ENCODE results near the gene LURAP1L. TPM values are rescaled to one million over a fixed set of nuclear protein-coding genes. Genes with fewer than 3 reads are reported as not detected.

Gene LURAP1L
- 0.04 TPM for total RNA-seq (2013)
- not detected for polyA plus RNA-seq
- not detected in 2 replicates for polyA minus RNA-seq
- total RNA-seq: 0 to 1.2 (median 0.08) reads per million in 11 experiments

- TF ChIP-seq CTCF (IDR thresholded peaks at IDR 0.05): no peak
- DNase-seq: no peak
- Mint-ChIP-seq H3K4me1 (peaks cover 17% of the 10 kb centered on the region), H3K4me3 (peak within 1 kb of the TSS; percentile 74 to 93), H3K36me3 (peaks cover 0 to 2% of the 10 kb centered on the region in 2 donors), H3K27ac (peak within 1 kb of the TSS in 1 of 7 donors; percentile 26), H3K9me3 (peaks cover 0 to 7% (median 3%) of the 10 kb centered on the region in 7 donors), H3K27me3 (ENCODE audit: low read depth in 3 of 3) (peaks cover 29 to 45% (median 41%) of the 10 kb centered on the region in 3 donors)
- peak within 1 kb of the TSS; percentile 48 for H3K9ac ChIP-seq (ENCODE audit: insufficient read depth, low read length, poor library complexity, severe bottlenecking)
- H3K4me3 ChIP-seq (replicated peaks in 1 of 3; ENCODE audit: low read depth in 2 of 3, low read length in 3 of 3): peak within 1 kb of the TSS; percentile 14 to 73 (median 28)
- no peak within 1 kb of the TSS for H3K27ac ChIP-seq (ENCODE audit: low read depth in 1 of 2, low read length in 2 of 2)
- H3K27me3 ChIP-seq (ENCODE audit: control insufficient read depth in 2 of 2, insufficient read depth in 2 of 2, low read length in 2 of 2): peaks cover 24 to 37% of the 10 kb centered on the region in 2 donors
- intact Hi-C loops (cut with micrococcal nuclease): no loop called here
- peak within 1 kb of the TSS; percentile 79 for H2AFZ ChIP-seq (ENCODE audit: insufficient read depth, low read depth, low read length, poor library complexity, severe bottlenecking)
- peak within 1 kb of the TSS; percentile 82 for H3K4me2 ChIP-seq (replicated peaks; ENCODE audit: extremely low read depth, low read length, poor library complexity, severe bottlenecking)
- peaks cover 0 to 8% of the 10 kb centered on the region in 2 donors for H3K9me3 ChIP-seq (replicated peaks in 1 of 2; ENCODE audit: control insufficient read depth in 1 of 2, insufficient read depth in 1 of 2, low read length in 2 of 2)
- H4K20me1 ChIP-seq (ENCODE audit: insufficient read depth, low read length): no peaks in the 10 kb centered on the region
- H3K36me3 ChIP-seq (replicated peaks in 1 of 2; ENCODE audit: control insufficient read depth in 1 of 2, insufficient read depth in 2 of 2, low read length in 2 of 2): no peaks in the 10 kb centered on the region
- WGBS (ENCODE audit: insufficient coverage): under 1% methylated on average over 23 of the region's 34 CpGs
- peaks cover 12 to 16% of the 10 kb centered on the region in 2 donors for H3K4me1 ChIP-seq (ENCODE audit: control insufficient read depth in 1 of 2, insufficient read depth in 2 of 2, low read length in 2 of 2)
- no peaks in the 10 kb centered on the region for H3K79me2 ChIP-seq (ENCODE audit: insufficient read depth, low read length)
Measured at GRCh38 chr9:12774861-12775678, at the start of gene LURAP1L. LURAP1L (plus strand) TSS chr9:12775020; CDS start chr9:12775716, 696 bp downstream.

- 100% methylated on average over 1 of the region's 2 CpGs for WGBS (ENCODE audit: insufficient coverage)
- Mint-ChIP-seq H3K4me3 (no peak overlapping the region), H3K27ac (no peak overlapping the region), H3K36me3 (no peaks in the 10 kb centered on the region), H3K9me3 (peaks cover 0 to 1% (median 0%) of the 10 kb centered on the region in 7 donors), H3K27me3 (ENCODE audit: low read depth in 3 of 3) (no peaks in the 10 kb centered on the region), H3K4me1 (no peaks in the 10 kb centered on the region)
- intact Hi-C loops (cut with micrococcal nuclease): no loop called here
- TF ChIP-seq CTCF (IDR thresholded peaks at IDR 0.05): no peak
- no peak overlapping the region for H3K4me2 ChIP-seq (replicated peaks; ENCODE audit: extremely low read depth, low read length, poor library complexity, severe bottlenecking)
- DNase-seq: no peak
- H3K79me2 ChIP-seq (ENCODE audit: insufficient read depth, low read length): no peaks in the 10 kb centered on the region
- H3K4me3 ChIP-seq (replicated peaks in 1 of 3; ENCODE audit: low read depth in 2 of 3, low read length in 3 of 3): no peak overlapping the region
- H3K9me3 ChIP-seq (replicated peaks in 1 of 2; ENCODE audit: control insufficient read depth in 1 of 2, insufficient read depth in 1 of 2, low read length in 2 of 2): no peaks in the 10 kb centered on the region
- no peak overlapping the region for H2AFZ ChIP-seq (ENCODE audit: insufficient read depth, low read depth, low read length, poor library complexity, severe bottlenecking)
- H3K9ac ChIP-seq (ENCODE audit: insufficient read depth, low read length, poor library complexity, severe bottlenecking): no peak overlapping the region
- no peaks in the 10 kb centered on the region for H4K20me1 ChIP-seq (ENCODE audit: insufficient read depth, low read length)
- H3K36me3 ChIP-seq (replicated peaks in 1 of 2; ENCODE audit: control insufficient read depth in 1 of 2, insufficient read depth in 2 of 2, low read length in 2 of 2): no peaks in the 10 kb centered on the region
- H3K27ac ChIP-seq (ENCODE audit: low read depth in 1 of 2, low read length in 2 of 2): no peak overlapping the region
- H3K4me1 ChIP-seq (ENCODE audit: control insufficient read depth in 1 of 2, insufficient read depth in 2 of 2, low read length in 2 of 2): no peaks in the 10 kb centered on the region
- H3K27me3 ChIP-seq (ENCODE audit: control insufficient read depth in 2 of 2, insufficient read depth in 2 of 2, low read length in 2 of 2): no peaks in the 10 kb centered on the region
Measured at GRCh38 chr9:12726795-12727194, 48.0 kb upstream of the LURAP1L start.
